WTC11 (cell line): ENCODE results near the gene FHOD3. TPM values are rescaled to one million over a fixed set of nuclear protein-coding genes. Genes with fewer than 3 reads are reported as not detected.

Experiments
- CTCF ChIP-seq: fragments of 200-600 bp; IDR thresholded peaks from 2 replicates; pipeline ENCODE4 v1.8.0; 2022; ENCODE audit warnings: antibody characterized with exemption
- EMX1 ChIP-seq: fragments of 250-450 bp; sonication (Bioruptor Pico); IDR thresholded peaks from 2 replicates; pipeline ENCODE4 v1.8.0; 2021; ENCODE audit warnings: mild to moderate bottlenecking
- JUN ChIP-seq: sonication (generic); formaldehyde crosslinking; IDR thresholded peaks from 2 replicates; pipeline ENCODE4 v1.8.0; 2023; ENCODE audit warnings: mild to moderate bottlenecking, missing genetic modification reagents
- USF2 ChIP-seq: sonication (generic); formaldehyde crosslinking; IDR thresholded peaks from 2 replicates; pipeline ENCODE4 v1.8.1; 2023; ENCODE audit warnings: mild to moderate bottlenecking, missing genetic modification reagents, moderate library complexity
- ZBTB21 ChIP-seq: sonication (generic); formaldehyde crosslinking; IDR thresholded peaks from 2 replicates; pipeline ENCODE4 v1.8.1; 2023; ENCODE audit warnings: mild to moderate bottlenecking, missing genetic modification reagents, borderline replicate concordance
- ZNF317 ChIP-seq: sonication (generic); formaldehyde crosslinking; IDR thresholded peaks from 2 replicates; pipeline ENCODE4 v1.8.1; 2023; ENCODE audit warnings: low read depth, mild to moderate bottlenecking, moderate library complexity, missing genetic modification reagents, borderline replicate concordance
- total RNA-seq: library from RNA; stranded (reverse); gene quantifications from 3 replicates; pipeline ENCODE4 v1.2.3, GENCODE V29; 2021

Gene FHOD3
- total RNA-seq, 1 experiment from 2014 or later, result 3.8 TPM

- no peak for TF ChIP-seq USF2 (CRISPR knock-in tag)
- no peak for TF ChIP-seq CTCF
- TF ChIP-seq EMX1 (CRISPR knock-in tag), result peak; percentile 70; the same call in 1 of the 2 replicates
- no peak for TF ChIP-seq JUN (CRISPR knock-in tag)
- no peak for TF ChIP-seq ZBTB21 (CRISPR knock-in tag)
- peak; percentile 50; the same call in 1 of the 2 replicates for TF ChIP-seq ZNF317 (CRISPR knock-in tag)
- TF ChIP-seq, all 79 proteins: peak for 32
Observed at GRCh38 chr18:36828630-36829361, 531.3 kb downstream of the FHOD3 start, which contains the start of the genes KIAA1328 and TPGS2 (continued).

Other genes with a start within 250 kb of the FHOD3 start
- 104 to 115 TPM (median 107 TPM) in 3 replicates for gene RPRD1A, start 230.2 kb upstream of the FHOD3 start, total RNA-seq
- 29.2 to 33.7 TPM (median 32.7 TPM) in 3 replicates for gene SLC39A6, start 168.4 kb upstream of the FHOD3 start, total RNA-seq
- gene ELP2, start 167.8 kb upstream of the FHOD3 start, total RNA-seq, result 136 to 144 TPM (median 141 TPM) in 3 replicates
- gene MOCOS, start 110.2 kb upstream of the FHOD3 start, total RNA-seq, result 4.2 to 5.3 TPM (median 4.8 TPM) in 3 replicates